Cardiac muscle cell (in vitro differentiated cells and primary cell): ENCODE measurements around the gene FMNL1. TPM values are rescaled to one million over a fixed set of nuclear protein-coding genes. Genes with fewer than 3 reads are reported as not detected.

ENCODE experiments used
- DNase-seq, 2 donors: peaks; one replicate each; pipeline versions ENCODE4 v3.0.0 to v3.0.0-alpha.2; 2010 to 2017; ENCODE audit warnings: low read depth in 1 of 2, low spot score in 1 of 2
- H3K27ac ChIP-seq: fragments of 200-600 bp; sonication (generic); 2 replicates; pipeline ENCODE4 v1.5.1; 2016
- H3K27me3 ChIP-seq: fragments of 200-600 bp; sonication (generic); 2 replicates; pipeline ENCODE4 v1.6.0; 2016; ENCODE audit warnings: control low read depth
- H3K36me3 ChIP-seq: fragments of 200-600 bp; sonication (generic); 2 replicates; pipeline ENCODE4 v1.5.1; 2016; ENCODE audit warnings: control low read depth
- H3K4me1 ChIP-seq: fragments of 200-600 bp; sonication (generic); 2 replicates; pipeline ENCODE4 v1.8.1; 2017; ENCODE audit warnings: low read depth, mild to moderate bottlenecking, mixed run types
- H3K4me3 ChIP-seq: fragments of 200-600 bp; sonication (generic); 2 replicates; pipeline ENCODE4 v1.5.1; 2016; ENCODE audit warnings: mild to moderate bottlenecking
- H3K9me3 ChIP-seq: fragments of 200-600 bp; sonication (generic); 2 replicates; pipeline ENCODE4 v1.5.1; 2017; ENCODE audit warnings: low read depth, mild to moderate bottlenecking, control low read depth
- CTCF ChIP-seq: IDR thresholded peaks from 2 replicates; pipeline ENCODE4 v1.5.1; 2012; ENCODE audit warnings: low read depth, mild to moderate bottlenecking, low read length
- polyA plus RNA-seq: library from polyadenylated mRNA; unstranded; fragments of >200 nt; fragmentation: Nextera tagmentation; extraction: Ambion mirVana; gene quantifications from 2 replicates; pipeline ENCODE4 v1.2.1, GENCODE V29; 2016
- total RNA-seq: library from RNA; depleted of rRNA; stranded (reverse); fragments of >200 nt; gene quantifications from 2 replicates; pipeline ENCODE4 v1.2.3, GENCODE V29; 2016

The FMNL1 gene
- total and polyA plus RNA-seq, 2 experiments from 2014 or later, result 0.51 to 0.83 TPM

- Histone ChIP-seq H3K4me1 (peaks cover 7% of the 10 kb centered on the region), H3K36me3 (no peaks in the 10 kb centered on the region), H3K27me3 (no peaks in the 10 kb centered on the region), H3K27ac (no peak overlapping the region), H3K9me3 (no peaks in the 10 kb centered on the region), H3K4me3 (no peak overlapping the region)
- DNase-seq, result no peak
- no peak for TF ChIP-seq CTCF
These were observed 44.1 kb upstream of the FMNL1 start for GRCh38 chr17:45177563-45177962.

- Histone ChIP-seq H3K27me3 (no peaks in the 10 kb centered on the region), H3K27ac (no peak overlapping the region), H3K9me3 (no peaks in the 10 kb centered on the region), H3K36me3 (no peaks in the 10 kb centered on the region), H3K4me3 (no peak overlapping the region), H3K4me1 (no peaks in the 10 kb centered on the region)
- TF ChIP-seq CTCF, result no peak
- DNase-seq, result no peak
These were observed 37.5 kb upstream of the FMNL1 start for GRCh38 chr17:45184144-45184543.

GRCh38 chr17:45186801-45187354 is 34.8 kb upstream of the FMNL1 start:
- no peak for TF ChIP-seq CTCF
- Histone ChIP-seq H3K36me3 (no peaks in the 10 kb centered on the region), H3K4me3 (no peak overlapping the region), H3K4me1 (no peaks in the 10 kb centered on the region), H3K9me3 (no peaks in the 10 kb centered on the region), H3K27ac (no peak overlapping the region), H3K27me3 (no peaks in the 10 kb centered on the region)
- no peak for DNase-seq

GRCh38 chr17:45189009-45189408 is 32.7 kb upstream of the FMNL1 start:
- TF ChIP-seq CTCF, result no peak
- Histone ChIP-seq H3K36me3 (no peaks in the 10 kb centered on the region), H3K4me3 (no peak overlapping the region), H3K27ac (no peak overlapping the region), H3K4me1 (no peaks in the 10 kb centered on the region), H3K9me3 (no peaks in the 10 kb centered on the region), H3K27me3 (no peaks in the 10 kb centered on the region)
- no peak for DNase-seq

- Histone ChIP-seq H3K36me3 (no peaks in the 10 kb centered on the region), H3K4me1 (no peaks in the 10 kb centered on the region), H3K4me3 (no peak overlapping the region), H3K27ac (no peak overlapping the region), H3K9me3 (no peaks in the 10 kb centered on the region), H3K27me3 (no peaks in the 10 kb centered on the region)
- DNase-seq, result no peak
- no peak for TF ChIP-seq CTCF
These were observed 31.0 kb upstream of the FMNL1 start for GRCh38 chr17:45190503-45191255.
